HG03378 (cell line): ENCODE data around the gene FLNA.

Experiments
- ATAC-seq: cut with Tn5 transposase; IDR thresholded peaks from one replicate; pipeline ENCODE4 v1.9.1; 2021; ENCODE audit warnings: mild to moderate bottlenecking, moderate library complexity; ENCODE audit not compliant: unreplicated experiment

The FLNA gene

GRCh38 chrX:154376774-154377173 lies 2.3 kb upstream of the FLNA start:
- no peak for ATAC-seq

GRCh38 chrX:154375156-154375504 lies 696 bp upstream of the FLNA start:
- ATAC-seq = no peak

GRCh38 chrX:154373340-154374306 lies 811 bp downstream of the FLNA start:
- ATAC-seq = no peak

- ATAC-seq = no peak
These were observed 1.8 kb downstream of the FLNA start for GRCh38 chrX:154372612-154373022.

GRCh38 chrX:154371789-154372300 lies 2.6 kb downstream of the FLNA start:
- ATAC-seq = no peak

GRCh38 chrX:154371017-154371788 lies 3.2 kb downstream of the FLNA start:
- peak; percentile 33 for ATAC-seq

GRCh38 chrX:154370300-154371016 lies 4.0 kb downstream of the FLNA start:
- no peak for ATAC-seq

- no peak for ATAC-seq
These were observed 4.8 kb downstream of the FLNA start for GRCh38 chrX:154369449-154370299.

GRCh38 chrX:154368630-154369448 lies 5.6 kb downstream of the FLNA start:
- ATAC-seq = no peak

- no peak for ATAC-seq
These were observed 6.7 kb downstream of the FLNA start for GRCh38 chrX:154367474-154368308.

GRCh38 chrX:154366666-154367055 lies 7.8 kb downstream of the FLNA start:
- no peak for ATAC-seq

GRCh38 chrX:154365997-154366665 lies 8.3 kb downstream of the FLNA start:
- ATAC-seq = no peak

- ATAC-seq = no peak
These were observed 9.3 kb downstream of the FLNA start for GRCh38 chrX:154365052-154365600.

GRCh38 chrX:154363706-154364439 lies 10.6 kb downstream of the FLNA start:
- ATAC-seq = no peak

- no peak for ATAC-seq
These were observed 12.2 kb downstream of the FLNA start for GRCh38 chrX:154362085-154362742.

GRCh38 chrX:154360155-154360713 lies 14.2 kb downstream of the FLNA start:
- no peak for ATAC-seq
